Measurements from ENCODE around the gene HIPK2.
"Not testable (repeated sequence)": the region's sequence is repeated elsewhere in the genome, so short reads cannot be mapped to it uniquely, and the experiment has no call there.

Gene HIPK2

GRCh38 chr7:139613971-139614411 is 163.8 kb downstream of the HIPK2 start:
- DNase-seq, result no peak

GRCh38 chr7:139611556-139611955 is 166.2 kb downstream of the HIPK2 start:
- not testable (repeated sequence) for DNase-seq

- no peak for DNase-seq
Measured at GRCh38 chr7:139610595-139610994, 167.2 kb downstream of the HIPK2 start.

- no peak for DNase-seq
Measured at GRCh38 chr7:139603896-139604295, 173.9 kb downstream of the HIPK2 start.

- no peak for DNase-seq
Measured at GRCh38 chr7:139603282-139603681, 174.5 kb downstream of the HIPK2 start.

- DNase-seq, result no peak
Measured at GRCh38 chr7:139602143-139602722, 175.6 kb downstream of the HIPK2 start.

GRCh38 chr7:139601176-139601575 is 176.6 kb downstream of the HIPK2 start:
- no peak for DNase-seq

- DNase-seq, result no peak
Measured at GRCh38 chr7:139600306-139600705, 177.5 kb downstream of the HIPK2 start.

- DNase-seq, result no peak
Measured at GRCh38 chr7:139598642-139599041, 179.2 kb downstream of the HIPK2 start.

- no peak for DNase-seq
Measured at GRCh38 chr7:139597028-139597427, 180.8 kb downstream of the HIPK2 start.

- no peak for DNase-seq
Measured at GRCh38 chr7:139596626-139597025, 181.2 kb downstream of the HIPK2 start.

- DNase-seq, result no peak
Measured at GRCh38 chr7:139595806-139596205, 182.0 kb downstream of the HIPK2 start.

GRCh38 chr7:139594911-139595476 is 182.8 kb downstream of the HIPK2 start:
- DNase-seq, result no peak

GRCh38 chr7:139594090-139594489 is 183.7 kb downstream of the HIPK2 start:
- no peak for DNase-seq

GRCh38 chr7:139592801-139593461 is 184.9 kb downstream of the HIPK2 start:
- no peak for DNase-seq

GRCh38 chr7:139591550-139592195 is 186.1 kb downstream of the HIPK2 start:
- no peak for DNase-seq

- DNase-seq, result no peak
Measured at GRCh38 chr7:139589474-139589873, 188.3 kb downstream of the HIPK2 start.

- DNase-seq, result no peak
Measured at GRCh38 chr7:139588632-139589031, 189.2 kb downstream of the HIPK2 start.

- no peak for DNase-seq
Measured at GRCh38 chr7:139587535-139587934, 190.3 kb downstream of the HIPK2 start.

GRCh38 chr7:139586286-139586685 is 191.5 kb downstream of the HIPK2 start:
- no peak for DNase-seq

GRCh38 chr7:139585042-139585441 is 192.8 kb downstream of the HIPK2 start:
- no peak for DNase-seq

- no peak for DNase-seq
Measured at GRCh38 chr7:139583826-139584553, 193.8 kb downstream of the HIPK2 start.

GRCh38 chr7:139582671-139583155 is 195.1 kb downstream of the HIPK2 start:
- no peak for DNase-seq

Data from islet precursor cell (in vitro differentiated cells).